MCF 10A (cell line): Measurements from ENCODE around the gene WFDC1. TPM values are rescaled to one million over a fixed set of nuclear protein-coding genes. Genes with fewer than 3 reads are reported as not detected.

Experiments used
- BruUV-seq: library from RNA; stranded (reverse); fragments of 400-500 nt; replicated peaks from 2 replicates; lab custom pipeline; 2021; lab: Mats Ljungman, UMichigan
- CTCF ChIA-PET: fragments of 300-600 bp; sonication (Branson Sonifier 250); formaldehyde crosslinking; extraction: SDS; loops from one replicate; lab custom pipeline; 2021; ENCODE audit warnings: antibody characterized with exemption, inconsistent platforms; lab: Yijun Ruan, JAX
- POLR2A ChIA-PET: fragments of 300-600, 350-650 bp; sonication (Branson Sonifier 250); formaldehyde crosslinking; extraction: SDS; loops from one replicate; lab custom pipeline; 2020; ENCODE audit warnings: antibody characterized with exemption, inconsistent platforms; lab: Yijun Ruan, JAX
- DNase-seq: peaks from one replicate; pipeline ENCODE4 v3.0.0-alpha.2; 2018; ENCODE audit not compliant: unreplicated experiment
- H3K27ac Mint-ChIP-seq: one replicate; pipeline ENCODE4 v1.8.0; 2022; ENCODE audit warnings: mild to moderate bottlenecking, low read depth, mixed read lengths; ENCODE audit not compliant: unreplicated experiment
- H3K27me3 Mint-ChIP-seq: one replicate; pipeline ENCODE4 v1.8.0; 2022; ENCODE audit warnings: mixed read lengths; ENCODE audit not compliant: insufficient read depth, unreplicated experiment
- H3K36me3 Mint-ChIP-seq: one replicate; pipeline ENCODE4 v1.8.0; 2022; ENCODE audit warnings: mild to moderate bottlenecking, moderate library complexity, mixed read lengths; ENCODE audit not compliant: insufficient read depth, unreplicated experiment
- H3K4me1 Mint-ChIP-seq: one replicate; pipeline ENCODE4 v1.8.0; 2022; ENCODE audit warnings: mixed read lengths; ENCODE audit not compliant: insufficient read depth, unreplicated experiment
- H3K4me3 Mint-ChIP-seq: one replicate; pipeline ENCODE4 v1.8.0; 2022; ENCODE audit warnings: mild to moderate bottlenecking, moderate library complexity, mixed read lengths; ENCODE audit not compliant: unreplicated experiment
- H3K9me3 Mint-ChIP-seq: one replicate; pipeline ENCODE4 v1.8.0; 2022; ENCODE audit warnings: mixed read lengths; ENCODE audit not compliant: unreplicated experiment
- CTCF ChIP-seq: fragments of 200-600 bp; IDR thresholded peaks from one replicate; pipeline ENCODE4 v1.8.0; 2022; ENCODE audit warnings: antibody characterized with exemption, mild to moderate bottlenecking; ENCODE audit not compliant: unreplicated experiment
- intact Hi-C: fragments of 100-400 bp; cut with micrococcal nuclease; formaldehyde crosslinking; loops from 2 replicates; pipeline ENCODE4 v1.14.1; 2022
- total RNA-seq: library from RNA; stranded (reverse); gene quantifications from 2 replicates; pipeline ENCODE4 v1.2.3, GENCODE V29; 2022

Gene WFDC1
- total RNA-seq, 1 experiment from 2014 or later, result not detected

- Mint-ChIP-seq H3K27me3 (peaks cover 13% of the 10 kb centered on the region), H3K4me3 (no peak overlapping the region), H3K36me3 (no peaks in the 10 kb centered on the region), H3K9me3 (no peaks in the 10 kb centered on the region), H3K27ac (no peak overlapping the region), H3K4me1 (peaks cover 12% of the 10 kb centered on the region)
- DNase-seq, result no peak
- ChIA-PET CTCF (no interaction called here), POLR2A (no interaction called here)
- no peak for TF ChIP-seq CTCF
- intact Hi-C loops, result no loop called here
- no TSS peak for BruUV-seq
Observed at GRCh38 chr16:84362471-84362941, 67.8 kb downstream of the WFDC1 start.

DNA sequence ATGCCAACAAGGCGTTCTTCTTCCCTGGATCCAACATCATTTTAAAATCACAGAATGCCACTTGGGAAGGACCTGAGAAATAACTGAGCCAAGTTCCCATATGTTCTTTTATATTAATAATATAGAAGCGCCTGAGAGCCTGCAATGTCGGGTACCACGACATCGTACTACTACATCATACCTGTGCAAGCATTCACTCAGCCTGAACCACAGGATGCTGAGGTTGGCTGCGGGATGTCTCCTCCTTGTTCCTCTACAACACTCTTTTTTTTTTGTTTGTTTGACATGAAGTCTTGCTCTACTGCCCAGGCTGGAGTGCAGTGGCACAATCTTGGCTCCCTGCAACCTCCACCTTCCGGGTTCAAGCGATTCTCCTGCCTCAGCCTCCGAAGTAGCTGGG, 71.5 kb downstream of the WFDC1 start:
- Mint-ChIP-seq H3K36me3 (no peaks in the 10 kb centered on the region), H3K27me3 (peaks cover 32% of the 10 kb centered on the region), H3K9me3 (no peaks in the 10 kb centered on the region), H3K4me1 (no peaks in the 10 kb centered on the region), H3K27ac (no peak overlapping the region), H3K4me3 (no peak overlapping the region)
- ChIA-PET CTCF (no interaction called here), POLR2A (no interaction called here)
- BruUV-seq, result no TSS peak
- no peak for TF ChIP-seq CTCF
- DNase-seq, result no peak
- intact Hi-C loops, result no loop called here

DNA sequence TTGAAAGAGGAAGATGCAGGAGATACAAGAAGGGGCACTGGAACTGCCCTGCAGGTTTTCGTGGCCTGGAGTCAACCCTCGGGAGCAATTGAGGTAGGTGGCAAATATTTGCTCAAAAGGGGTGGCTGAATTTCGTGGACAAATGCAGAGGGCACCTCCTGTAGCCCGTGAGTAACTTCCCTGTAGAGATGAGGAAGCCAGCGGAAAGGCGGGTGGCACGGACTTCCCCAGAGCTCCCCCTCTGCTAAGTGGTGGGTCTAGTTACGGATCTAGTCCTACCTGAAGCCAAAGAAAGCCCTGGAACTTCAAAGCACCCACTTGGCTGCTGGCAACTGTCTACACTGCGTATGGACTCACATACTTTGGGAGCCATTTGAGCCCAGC, 72.6 kb downstream of the WFDC1 start:
- DNase-seq, result no peak
- ChIA-PET CTCF (no interaction called here), POLR2A (no interaction called here)
- Mint-ChIP-seq H3K27me3 (peaks cover 43% of the 10 kb centered on the region), H3K27ac (no peak overlapping the region), H3K9me3 (no peaks in the 10 kb centered on the region), H3K36me3 (no peaks in the 10 kb centered on the region), H3K4me1 (no peaks in the 10 kb centered on the region), H3K4me3 (no peak overlapping the region)
- BruUV-seq, result no TSS peak
- intact Hi-C loops, result no loop called here
- TF ChIP-seq CTCF, result no peak

- intact Hi-C loops, result no loop called here
- BruUV-seq, result no TSS peak
- H3K4me3 Mint-ChIP-seq, result no peak overlapping the region
Observed at GRCh38 chr16:84367750-84368307, 73.2 kb downstream of the WFDC1 start.

More at GRCh38 chr16:84367750-84368307, 73.2 kb downstream of the WFDC1 start:
- H3K9me3 Mint-ChIP-seq, result no peaks in the 10 kb centered on the region
- no peaks in the 10 kb centered on the region for H3K4me1 Mint-ChIP-seq
- ChIA-PET CTCF (interaction anchor here (0.7 to 0.8 kb wide), 2 partner anchors 9 to 52 kb away, joined by 4 to 5 read pairs; no protein-coding TSS in a partner anchor), POLR2A (interaction anchor here (1.2 to 1.6 kb wide), 2 partner anchors 10 kb away, joined by 4 to 7 read pairs; no protein-coding TSS in a partner anchor)
- H3K36me3 Mint-ChIP-seq, result no peaks in the 10 kb centered on the region
- H3K27ac Mint-ChIP-seq, result no peak overlapping the region
- peaks cover 44% of the 10 kb centered on the region for H3K27me3 Mint-ChIP-seq
- no peak for TF ChIP-seq CTCF
- no peak for DNase-seq
